Stimulated activated CD8-positive, alpha-beta memory T cell treated with anti-CD3 and anti-CD28 coated beads, Interleukin-12 subunit alpha, Interleukin-12 subunit beta, amount 100 ng/mL, for 24 hours (primary cell): ENCODE data around the gene OR5K4.

Experiments used
- DNase-seq: peaks from one replicate; pipeline ENCODE4 v3.0.0-alpha.2; 2020; ENCODE audit errors: extremely low read depth

Gene OR5K4

GRCh38 chr3:98353554-98353953 lies at the start of gene OR5K4:
Gene OR5K4 (plus strand): TSS chr3:98353854. CDS start chr3:98353854, 0 bp downstream.
- no peak for DNase-seq

- DNase-seq: no peak
Observed at GRCh38 chr3:98322101-98322500, 31.6 kb upstream of the OR5K4 start.

GRCh38 chr3:98322686-98323085 lies 31.0 kb upstream of the OR5K4 start:
- DNase-seq: no peak

GRCh38 chr3:98323425-98323824 lies 30.2 kb upstream of the OR5K4 start:
- no peak for DNase-seq

GRCh38 chr3:98325055-98325454 lies 28.6 kb upstream of the OR5K4 start:
- no peak for DNase-seq

GRCh38 chr3:98326105-98326893 lies 27.4 kb upstream of the OR5K4 start:
- no peak for DNase-seq

- DNase-seq: no peak
Observed at GRCh38 chr3:98326945-98327344, 26.7 kb upstream of the OR5K4 start.

- no peak for DNase-seq
Observed at GRCh38 chr3:98328933-98329332, 24.7 kb upstream of the OR5K4 start.

GRCh38 chr3:98329392-98330124 lies 24.1 kb upstream of the OR5K4 start:
- DNase-seq: no peak

GRCh38 chr3:98331329-98331728 lies 22.3 kb upstream of the OR5K4 start:
- no peak for DNase-seq

GRCh38 chr3:98333989-98334606 lies 19.6 kb upstream of the OR5K4 start:
- DNase-seq: no peak

GRCh38 chr3:98339031-98339430 lies 14.6 kb upstream of the OR5K4 start:
- DNase-seq: no peak

- DNase-seq: no peak
Observed at GRCh38 chr3:98341758-98342157, 11.9 kb upstream of the OR5K4 start.

GRCh38 chr3:98343647-98344507 lies 9.8 kb upstream of the OR5K4 start:
- no peak for DNase-seq

- DNase-seq: no peak
Observed at GRCh38 chr3:98350082-98350481, 3.6 kb upstream of the OR5K4 start.

GRCh38 chr3:98359250-98359649 lies 5.6 kb downstream of the OR5K4 start:
- DNase-seq: no peak

- DNase-seq: no peak
Observed at GRCh38 chr3:98359993-98360675, 6.5 kb downstream of the OR5K4 start.

- DNase-seq: no peak
Observed at GRCh38 chr3:98360681-98361080, 7.0 kb downstream of the OR5K4 start.

- no peak for DNase-seq
Observed at GRCh38 chr3:98361289-98361688, 7.6 kb downstream of the OR5K4 start.

- DNase-seq: no peak
Observed at GRCh38 chr3:98367464-98368246, 14.0 kb downstream of the OR5K4 start.
